NCI-H1694 (cell line): Measurements from ENCODE around the gene GABPB2.
A peak's percentile ranks its signal among the peaks of the same experiment; 100 is the strongest.

Experiments used
- DNase-seq: peaks from one replicate; lab custom pipeline; 2025; lab: John Stamatoyannopoulos, UW

The GABPB2 gene

GRCh38 chr1:151165281-151165737, 94.7 kb downstream of the GABPB2 start:
- DNase-seq, result peak; percentile 51

GRCh38 chr1:151165738-151166504, 95.4 kb downstream of the GABPB2 start, which contains the start of the genes LYSMD1 and SCNM1:
Gene LYSMD1 (minus strand): TSS chr1:151165902. CDS start chr1:151165258, 644 bp downstream.
Gene SCNM1 (plus strand): TSS chr1:151166144. CDS start chr1:151166153, 9 bp downstream.
- DNase-seq, result peak; percentile 99

- no peak for DNase-seq
Observed at GRCh38 chr1:151166505-151166956, 96.0 kb downstream of the GABPB2 start.

- DNase-seq, result no peak
Observed at GRCh38 chr1:151167116-151167515, 96.6 kb downstream of the GABPB2 start.

DNA sequence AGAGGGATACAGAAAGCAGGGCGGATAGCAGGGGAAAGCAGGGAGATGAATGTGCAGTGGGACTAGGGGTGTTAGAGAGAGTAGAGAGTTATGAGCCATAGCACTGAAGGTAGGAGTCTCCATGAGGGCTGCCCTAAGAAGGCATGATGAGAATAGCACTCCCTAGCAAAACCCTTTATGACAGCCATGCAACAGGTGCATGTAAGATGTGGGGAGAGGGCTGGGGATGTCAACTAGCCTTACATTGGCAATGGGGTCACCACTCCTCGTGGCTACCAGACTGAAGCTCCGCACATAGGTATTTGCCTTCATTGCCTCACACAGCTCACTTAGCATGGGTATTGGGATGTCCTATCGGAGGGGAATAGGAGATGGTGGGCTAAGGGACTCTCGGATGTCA, 100.6 kb downstream of the GABPB2 start:
- DNase-seq, result no peak
